Loucy (cell line): ENCODE measurements around the gene CYFIP2.

Source experiments
- CTCF ChIP-seq: fragments of 200-600 bp; sonication (generic); conservative IDR thresholded peaks from 2 replicates; pipeline ENCODE4 v1.5.1; 2014; ENCODE audit warnings: mild to moderate bottlenecking, antibody characterized with exemption, low read length
- EZH2phosphoT487 ChIP-seq: fragments of 200-600 bp; IDR thresholded peaks from 2 replicates; pipeline ENCODE4 v1.6.1; 2018; ENCODE audit warnings: antibody characterized with exemption, mild to moderate bottlenecking, moderate library complexity, borderline replicate concordance

DNA sequence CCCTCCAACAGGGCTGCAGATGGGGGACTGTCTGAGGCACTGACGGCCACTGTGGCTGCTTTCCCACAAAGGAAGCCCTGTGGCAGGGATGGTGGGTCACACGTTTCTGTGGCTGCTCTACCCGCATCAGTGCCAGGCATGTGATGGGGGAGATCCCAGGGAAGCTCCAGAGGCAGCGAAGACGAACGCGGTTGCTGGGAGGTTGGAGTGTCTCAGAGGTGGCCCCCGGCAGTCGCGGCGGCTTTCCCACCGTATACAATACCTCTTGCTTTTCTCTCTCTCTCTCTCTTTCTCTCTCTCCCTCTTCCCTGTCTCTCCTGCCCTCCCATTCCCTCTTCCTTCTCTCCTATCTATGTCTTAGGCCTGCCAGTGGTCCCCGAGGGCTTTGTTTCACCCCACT is 56.7 kb downstream of the CYFIP2 start:
- TF ChIP-seq CTCF (no peak), EZH2phosphoT487 (no peak)
